NOMO-1 treated with DMSO at 0.1 percent for 48 hours (cell line): ENCODE results near the gene HCFC2.

Experiments
- DNase-seq: peaks from one replicate; lab custom pipeline; 2025; ENCODE audit not compliant: unreplicated experiment; lab: John Stamatoyannopoulos, UW

Gene HCFC2

GRCh38 chr12:104056419-104056972, 7.8 kb upstream of the HCFC2 start:
- DNase-seq, result no peak

- DNase-seq, result peak; percentile 22
Measured at GRCh38 chr12:104057771-104058197, 6.5 kb upstream of the HCFC2 start.

- DNase-seq, result no peak
Measured at GRCh38 chr12:104058802-104059201, 5.5 kb upstream of the HCFC2 start.

GRCh38 chr12:104059963-104060362, 4.4 kb upstream of the HCFC2 start:
- peak; percentile 20 for DNase-seq

- DNase-seq, result no peak
Measured at GRCh38 chr12:104060791-104061190, 3.5 kb upstream of the HCFC2 start.

- no peak for DNase-seq
Measured at GRCh38 chr12:104063712-104064030, 660 bp upstream of the HCFC2 start.

- no peak for DNase-seq
Measured at GRCh38 chr12:104064842-104065427, 604 bp downstream of the HCFC2 start.

- no peak for DNase-seq
Measured at GRCh38 chr12:104072099-104072498, 7.8 kb downstream of the HCFC2 start.

- no peak for DNase-seq
Measured at GRCh38 chr12:104073699-104074098, 9.4 kb downstream of the HCFC2 start.

- DNase-seq, result no peak
Measured at GRCh38 chr12:104079024-104079423, 14.7 kb downstream of the HCFC2 start.

GRCh38 chr12:104080764-104081163, 16.4 kb downstream of the HCFC2 start:
- DNase-seq, result no peak

GRCh38 chr12:104083769-104084475, 19.6 kb downstream of the HCFC2 start:
- DNase-seq, result no peak

GRCh38 chr12:104090685-104091084, 26.4 kb downstream of the HCFC2 start:
- no peak for DNase-seq

GRCh38 chr12:104091136-104091535, 26.8 kb downstream of the HCFC2 start:
- no peak for DNase-seq

- no peak for DNase-seq
Measured at GRCh38 chr12:104094284-104094683, 30.0 kb downstream of the HCFC2 start.

GRCh38 chr12:104095289-104095688, 31.0 kb downstream of the HCFC2 start:
- DNase-seq, result no peak

- no peak for DNase-seq
Measured at GRCh38 chr12:104097954-104098353, 33.6 kb downstream of the HCFC2 start.

GRCh38 chr12:104105461-104105860, 41.1 kb downstream of the HCFC2 start:
- no peak for DNase-seq

- DNase-seq, result peak; percentile 12
Measured at GRCh38 chr12:104106965-104107364, 42.6 kb downstream of the HCFC2 start.

GRCh38 chr12:104108755-104109445, 44.6 kb downstream of the HCFC2 start:
- peak; percentile 67 for DNase-seq

GRCh38 chr12:104109446-104110271, 45.3 kb downstream of the HCFC2 start:
- DNase-seq, result no peak
